NCI-H146 treated with DMSO at 0.1 percent for 48 hours (cell line): ENCODE data around the gene ITM2A.

Experiments
- DNase-seq: peaks from one replicate; lab custom pipeline; 2025; ENCODE audit not compliant: unreplicated experiment; lab: John Stamatoyannopoulos, UW

Gene ITM2A

GRCh38 chrX:79366873-79367749 is at the start of gene ITM2A:
ITM2A (minus strand) TSS chrX:79367334; CDS start chrX:79367215, 119 bp downstream.
- no peak for DNase-seq

- DNase-seq = no peak
Measured at GRCh38 chrX:79415056-79415455, 47.9 kb upstream of the ITM2A start.

GRCh38 chrX:79413963-79414362 is 46.8 kb upstream of the ITM2A start:
- no peak for DNase-seq

- no peak for DNase-seq
Measured at GRCh38 chrX:79412972-79413371, 45.8 kb upstream of the ITM2A start.

- no peak for DNase-seq
Measured at GRCh38 chrX:79412166-79412565, 45.0 kb upstream of the ITM2A start.

GRCh38 chrX:79409657-79410056 is 42.5 kb upstream of the ITM2A start:
- no peak for DNase-seq

GRCh38 chrX:79408623-79409322 is 41.6 kb upstream of the ITM2A start:
- DNase-seq = no peak

GRCh38 chrX:79400623-79401022 is 33.5 kb upstream of the ITM2A start:
- no peak for DNase-seq

- DNase-seq = no peak
Measured at GRCh38 chrX:79375340-79375739, 8.2 kb upstream of the ITM2A start.

- DNase-seq = no peak
Measured at GRCh38 chrX:79371640-79372039, 4.5 kb upstream of the ITM2A start.

- no peak for DNase-seq
Measured at GRCh38 chrX:79371101-79371500, 4.0 kb upstream of the ITM2A start.

GRCh38 chrX:79369871-79370270 is 2.7 kb upstream of the ITM2A start:
- no peak for DNase-seq

GRCh38 chrX:79368441-79368840 is 1.3 kb upstream of the ITM2A start:
- no peak for DNase-seq

GRCh38 chrX:79367907-79368306 is 773 bp upstream of the ITM2A start:
- no peak for DNase-seq

- DNase-seq = no peak
Measured at GRCh38 chrX:79366556-79366872, 620 bp downstream of the ITM2A start.

- no peak for DNase-seq
Measured at GRCh38 chrX:79365591-79365990, 1.5 kb downstream of the ITM2A start.

GRCh38 chrX:79364306-79364705 is 2.8 kb downstream of the ITM2A start:
- DNase-seq = no peak

- DNase-seq = no peak
Measured at GRCh38 chrX:79361192-79361870, 5.8 kb downstream of the ITM2A start.

GRCh38 chrX:79336869-79337815 is 30.0 kb downstream of the ITM2A start:
- DNase-seq = no peak

- no peak for DNase-seq
Measured at GRCh38 chrX:79330022-79330421, 37.1 kb downstream of the ITM2A start.
